B cell (primary cell): ENCODE results near the gene TRMT2B.

ENCODE experiments used
- CTCF ChIP-seq: fragments of 200-600 bp; IDR thresholded peaks from one replicate; pipeline ENCODE4 v1.8.0; 2022; ENCODE audit warnings: antibody characterized with exemption, mild to moderate bottlenecking
- EZH2 ChIP-seq: IDR thresholded peaks from 2 replicates; pipeline ENCODE4 v1.6.1; 2012; ENCODE audit warnings: borderline replicate concordance, low read depth, mild to moderate bottlenecking, moderate library complexity, low read length; ENCODE audit not compliant: insufficient read depth, poor library complexity, severe bottlenecking

GRCh38 chrX:101062176-101062575 is 10.3 kb upstream of the TRMT2B start:
- no peak for TF ChIP-seq EZH2
- no peak for TF ChIP-seq CTCF
